HG03196 (cell line): Measurements from ENCODE around the gene SPCS1.
"Not testable (repeated sequence)": the region's sequence is repeated elsewhere in the genome, so short reads cannot be mapped to it uniquely, and the experiment has no call there.

ENCODE experiments used
- ATAC-seq: cut with Tn5 transposase; IDR thresholded peaks from one replicate; pipeline ENCODE4 v1.9.1; 2021; ENCODE audit not compliant: unreplicated experiment

Gene SPCS1

GRCh38 chr3:52705688-52706686, at the start of gene SPCS1, which contains the start of gene GLT8D1:
Gene SPCS1 (plus strand): TSS chr3:52706106. CDS start chr3:52706247, 141 bp downstream.
Gene GLT8D1 (minus strand): TSS chr3:52705791. CDS start chr3:52700460, 5,331 bp downstream.
- ATAC-seq = peak; percentile 76

DNA sequence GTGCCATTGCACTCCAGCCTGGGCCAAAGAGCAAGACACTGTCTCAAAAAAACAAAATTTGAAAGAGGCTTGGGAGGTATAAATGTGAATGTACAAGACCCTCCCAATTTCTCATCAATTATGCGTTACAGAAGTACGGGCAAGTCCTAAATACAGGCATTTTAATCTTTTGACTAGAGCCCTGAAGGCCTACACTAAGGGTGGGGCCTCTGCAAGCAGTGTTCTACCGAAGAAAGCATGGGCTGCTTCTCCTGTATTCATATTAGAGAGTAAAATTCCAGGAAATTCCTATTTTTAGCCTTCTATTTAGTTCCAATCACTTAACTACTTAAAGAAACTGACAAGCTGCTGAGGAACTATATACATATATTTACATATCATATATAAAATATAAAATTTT, 45.9 kb upstream of the SPCS1 start:
- no peak for ATAC-seq

DNA sequence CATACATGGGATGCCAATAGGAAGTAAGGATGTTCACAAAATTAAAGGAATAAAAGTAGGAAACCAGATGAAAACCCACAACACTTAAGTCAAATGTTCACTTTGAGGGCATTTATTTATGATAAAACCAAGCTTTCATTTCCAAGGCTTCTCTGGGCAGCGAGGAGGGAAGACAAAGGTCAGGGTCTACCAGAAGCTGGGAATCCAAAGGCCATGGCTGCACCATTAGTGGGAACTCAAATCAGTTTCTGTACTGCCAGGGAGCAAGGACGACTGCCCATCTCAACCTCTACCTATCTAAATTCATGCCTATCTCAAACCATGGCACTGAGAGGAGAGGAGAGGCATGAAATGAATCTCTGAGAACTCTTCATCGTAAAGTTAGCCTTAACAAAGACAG, 42.8 kb upstream of the SPCS1 start:
- ATAC-seq = no peak

DNA sequence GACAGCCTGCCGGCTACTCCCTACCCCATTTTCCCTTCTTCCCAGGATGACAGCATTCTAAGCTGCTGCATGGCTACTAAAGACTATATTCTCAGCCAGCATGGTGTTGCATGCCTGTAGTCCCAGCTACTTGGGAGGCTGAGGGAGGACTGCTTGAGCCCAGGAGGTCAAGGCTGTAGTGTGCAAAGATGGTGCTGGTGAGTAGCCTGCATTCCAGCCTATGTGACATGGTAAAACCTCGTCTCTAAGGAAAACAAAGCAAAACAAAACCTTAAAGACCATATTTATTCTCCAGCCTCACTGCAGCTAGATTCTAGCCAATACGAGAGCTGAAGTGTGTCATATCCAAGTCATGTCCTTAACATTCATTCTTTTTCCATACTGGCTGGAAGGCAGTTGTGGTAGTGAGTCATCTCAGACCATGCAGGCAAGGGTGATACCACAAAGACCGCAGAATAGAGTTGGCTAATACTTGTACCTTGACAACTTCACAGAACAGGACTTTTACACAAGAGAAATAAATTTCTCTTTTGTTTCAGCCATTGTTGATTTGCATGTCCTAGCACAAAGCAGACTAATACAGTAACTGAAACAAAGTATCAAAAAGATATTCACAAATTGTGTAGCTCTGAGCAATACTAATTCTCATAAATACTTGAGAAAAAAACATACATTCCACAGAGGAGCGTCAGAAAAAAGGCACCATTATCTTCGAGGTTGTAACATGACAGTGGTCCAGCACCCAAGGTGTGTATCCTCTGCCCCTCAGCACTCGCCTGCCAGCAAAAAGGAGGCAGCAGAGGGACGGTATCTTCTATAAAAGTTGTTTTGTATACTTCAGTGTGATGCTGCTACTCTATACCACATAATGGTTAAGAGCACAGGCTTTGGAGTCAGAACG, 35.0 kb upstream of the SPCS1 start:
- peak; percentile 73 for ATAC-seq

GRCh38 chr3:52671676-52672075, 34.2 kb upstream of the SPCS1 start:
- no peak for ATAC-seq

DNA sequence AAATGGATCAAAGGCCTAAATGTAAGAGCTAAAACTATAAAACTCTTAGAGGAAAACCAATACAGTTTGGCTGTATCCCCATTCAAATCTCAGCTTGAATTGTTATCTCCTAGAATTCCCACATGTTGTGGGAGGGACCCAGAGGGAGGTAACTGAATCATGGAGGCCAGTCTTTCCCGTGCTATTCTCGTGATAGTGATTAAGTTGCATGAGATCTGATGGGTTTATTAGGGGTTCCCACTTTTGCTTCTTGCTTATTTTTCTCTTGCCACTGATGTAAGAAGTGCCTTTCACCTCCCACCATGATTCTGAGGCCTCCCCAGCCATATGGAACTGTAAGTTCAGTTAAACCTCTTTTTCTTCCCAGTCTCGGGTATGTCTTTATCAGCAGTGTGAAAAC, 29.7 kb upstream of the SPCS1 start:
- ATAC-seq = not testable (repeated sequence)

- no peak for ATAC-seq
Measured at GRCh38 chr3:52678265-52679198, 27.4 kb upstream of the SPCS1 start.

DNA sequence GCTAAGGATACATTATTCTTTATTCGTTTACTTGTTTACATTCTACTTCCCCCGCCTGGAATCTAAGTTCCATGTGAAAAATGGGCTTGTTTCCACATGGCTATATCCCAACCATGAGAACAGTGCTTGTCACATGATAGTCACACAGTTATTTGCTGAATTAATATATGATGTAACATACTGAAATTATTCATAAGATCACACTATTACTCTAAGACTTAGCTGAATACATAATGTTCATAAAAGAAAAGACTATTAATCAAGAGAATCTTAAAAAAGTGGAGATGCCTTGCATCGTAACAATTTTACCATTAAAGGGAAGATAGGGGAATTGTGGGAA, 26.7 kb upstream of the SPCS1 start:
- no peak for ATAC-seq

GRCh38 chr3:52679811-52680210, 26.1 kb upstream of the SPCS1 start:
- no peak for ATAC-seq

DNA sequence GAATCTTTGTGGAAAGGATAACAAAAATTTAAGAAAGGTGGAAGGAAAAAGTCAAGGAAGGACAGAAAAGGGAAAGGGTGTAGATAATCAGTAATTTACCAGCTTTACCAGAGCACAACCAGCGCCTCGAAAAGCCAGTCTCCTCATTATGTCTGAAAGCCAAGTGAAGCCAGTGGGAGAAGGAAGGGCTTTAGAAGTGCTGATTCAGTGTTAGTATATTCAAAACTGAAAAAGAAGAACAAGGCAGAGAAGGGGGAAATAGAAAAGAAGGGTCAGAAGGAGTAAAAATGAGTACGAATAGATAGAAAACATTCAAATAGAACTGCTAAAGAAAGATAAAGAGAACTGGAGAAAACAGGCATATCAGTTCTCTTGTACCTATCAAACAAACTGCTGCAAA, 24.3 kb upstream of the SPCS1 start:
- no peak for ATAC-seq

GRCh38 chr3:52682016-52682415, 23.9 kb upstream of the SPCS1 start:
- no peak for ATAC-seq

DNA sequence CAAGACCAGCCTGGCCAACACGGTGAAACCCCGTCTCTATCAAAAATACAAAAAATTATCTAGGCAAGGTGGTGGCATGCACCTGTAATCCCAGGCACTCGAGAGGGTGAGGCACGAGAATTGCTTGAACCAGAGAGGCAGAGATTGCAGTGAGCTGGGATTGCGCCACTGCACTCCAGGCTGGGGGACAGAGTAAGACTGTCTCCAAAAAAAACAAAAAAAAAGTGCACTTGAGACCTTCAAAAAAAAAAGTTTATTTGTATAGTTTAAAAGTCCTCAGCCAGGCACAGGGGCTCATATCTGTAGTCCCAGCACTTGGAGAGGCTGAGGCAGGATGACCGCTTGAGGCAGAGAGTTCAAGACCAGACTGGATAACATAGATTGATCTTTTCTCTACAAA, 22.3 kb upstream of the SPCS1 start:
- no peak for ATAC-seq

GRCh38 chr3:52684184-52684583, 21.7 kb upstream of the SPCS1 start:
- no peak for ATAC-seq

GRCh38 chr3:52685285-52685708, 20.6 kb upstream of the SPCS1 start:
- peak; percentile 83 for ATAC-seq

- ATAC-seq = peak; percentile 77
Measured at GRCh38 chr3:52685709-52686691, 19.9 kb upstream of the SPCS1 start, which contains the start of the genes GNL3 and PBRM1. Gene GNL3 (plus strand): TSS chr3:52686032. CDS start chr3:52686093, 61 bp downstream. Gene PBRM1 (minus strand): TSS chr3:52685913.

GRCh38 chr3:52688266-52688665, 17.6 kb upstream of the SPCS1 start:
- ATAC-seq = no peak

DNA sequence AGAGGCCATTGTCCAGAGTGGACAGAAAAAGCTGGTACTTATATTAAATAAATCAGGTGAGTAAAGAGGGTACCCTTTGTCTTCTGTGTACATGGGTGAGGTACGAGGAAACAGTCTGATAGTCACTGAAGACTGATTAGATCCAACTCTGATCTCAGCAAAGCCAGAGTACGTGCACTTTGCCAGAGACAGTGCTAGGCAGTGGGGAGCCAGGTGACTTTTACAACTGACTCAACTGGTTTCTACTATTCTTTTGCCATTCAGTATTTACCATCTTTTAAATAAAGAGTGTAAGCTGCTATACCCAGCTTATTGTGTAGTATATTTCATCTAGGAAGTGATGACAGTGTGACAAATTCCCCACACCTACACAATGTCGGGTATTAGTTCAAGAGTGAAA, 16.8 kb upstream of the SPCS1 start:
- no peak for ATAC-seq

DNA sequence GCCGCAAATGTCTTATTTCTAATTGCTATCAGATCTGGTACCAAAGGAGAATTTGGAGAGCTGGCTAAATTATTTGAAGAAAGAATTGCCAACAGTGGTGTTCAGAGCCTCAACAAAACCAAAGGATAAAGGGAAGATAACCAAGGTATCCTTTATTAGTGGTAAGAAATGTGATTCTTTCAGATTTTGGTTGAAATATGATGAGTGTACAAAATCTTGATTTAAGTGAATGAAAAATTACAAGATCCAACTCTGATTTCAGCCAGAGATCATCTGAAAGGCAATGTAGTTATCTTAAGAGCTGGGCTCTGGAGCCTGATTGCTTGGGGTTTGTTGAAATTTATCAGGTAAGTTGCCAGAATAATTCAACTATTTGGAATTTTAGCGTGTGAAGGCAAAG, 15.3 kb upstream of the SPCS1 start:
- ATAC-seq = no peak

DNA sequence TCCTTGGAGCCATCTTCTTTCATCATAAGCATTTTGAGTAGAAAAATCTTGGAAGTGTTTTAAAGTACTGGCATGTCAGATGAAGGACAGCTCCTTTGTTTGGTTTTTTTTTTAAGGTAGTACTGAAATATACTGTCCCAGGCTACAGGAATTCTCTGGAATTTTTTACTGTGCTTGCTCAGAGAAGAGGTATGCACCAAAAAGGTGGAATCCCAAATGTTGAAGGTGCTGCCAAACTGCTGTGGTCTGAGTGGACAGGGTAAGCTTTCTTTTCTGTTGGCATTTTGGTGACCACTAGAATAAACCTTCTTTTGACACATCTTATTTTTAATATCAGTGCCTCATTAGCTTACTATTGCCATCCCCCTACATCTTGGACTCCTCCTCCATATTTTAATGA, 12.8 kb upstream of the SPCS1 start:
- no peak for ATAC-seq
